RKO (cell line): ENCODE measurements around the gene AGL.
"Not testable (repeated sequence)": the region's sequence is repeated elsewhere in the genome, so short reads cannot be mapped to it uniquely, and the experiment has no call there.

Source experiments
- DNase-seq: peaks from one replicate; pipeline ENCODE4 v3.0.0-alpha.2; 2016; ENCODE audit warnings: low spot score

AGL gene

DNA sequence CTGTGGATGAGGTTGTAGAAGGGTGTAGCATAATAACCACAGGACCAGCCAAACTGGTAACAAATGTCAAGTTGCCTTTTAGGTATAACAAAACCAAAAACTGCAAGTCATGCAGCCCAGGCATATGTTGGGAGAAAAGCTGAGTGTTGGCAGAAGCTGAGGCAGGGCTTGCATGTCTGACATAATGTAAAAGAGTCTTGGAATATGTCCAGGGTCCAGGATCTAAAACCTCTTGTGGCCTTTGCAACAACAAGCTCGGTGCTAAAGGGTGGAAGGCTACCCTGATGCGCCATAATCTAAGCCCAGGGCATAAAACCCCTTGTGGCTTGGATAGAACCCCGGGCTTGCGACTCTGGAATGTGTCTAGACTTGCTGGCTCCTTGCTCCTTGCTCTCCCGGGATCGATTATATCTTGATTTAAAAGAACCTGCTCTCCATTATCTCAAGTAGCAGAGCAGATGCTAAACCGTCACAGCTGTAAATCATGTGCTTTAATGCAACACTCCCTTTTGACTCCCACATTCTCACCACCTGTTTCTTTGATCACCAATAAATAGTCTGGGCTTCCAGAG lies 93.1 kb downstream of the AGL start:
- no peak for DNase-seq

DNA sequence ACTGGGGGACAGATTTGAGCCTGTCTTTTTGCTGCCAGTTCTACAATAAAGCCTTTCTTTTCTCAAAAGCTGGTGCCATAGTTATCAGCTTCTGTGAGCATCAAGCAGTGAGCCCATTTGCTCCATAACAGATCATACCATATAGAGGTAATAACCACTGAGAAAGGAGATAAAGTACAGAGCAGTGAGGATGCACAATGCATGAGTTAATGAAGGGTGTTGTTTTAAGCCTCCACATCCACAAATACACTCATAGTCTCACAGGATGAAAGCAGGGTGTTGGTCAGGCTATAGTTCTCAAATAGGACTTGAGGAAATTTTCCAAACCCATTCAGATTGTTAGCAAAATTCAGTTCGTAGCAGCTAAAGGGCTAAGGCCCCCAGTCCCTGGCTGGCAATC lies 94.0 kb downstream of the AGL start:
- DNase-seq: no peak

DNA sequence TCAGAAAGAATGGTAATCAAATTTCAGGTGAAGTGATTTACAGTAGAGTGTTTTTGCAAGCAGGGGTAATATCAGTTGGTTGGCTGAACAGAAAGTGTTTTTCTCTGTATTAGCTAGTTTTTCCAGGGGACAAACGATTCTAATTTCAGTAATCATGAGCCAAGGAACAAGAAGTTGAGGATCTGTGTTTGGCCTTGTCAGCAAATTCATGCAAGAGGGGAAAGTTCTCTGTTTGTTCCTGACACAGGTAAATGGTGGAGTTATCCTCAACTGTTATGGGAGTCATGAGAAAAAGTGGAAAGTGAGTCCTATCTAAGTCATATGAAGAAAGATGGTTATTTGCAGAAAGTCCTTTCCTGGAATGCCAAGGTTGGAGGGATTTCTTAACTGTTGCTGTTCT lies 95.0 kb downstream of the AGL start:
- no peak for DNase-seq

DNA sequence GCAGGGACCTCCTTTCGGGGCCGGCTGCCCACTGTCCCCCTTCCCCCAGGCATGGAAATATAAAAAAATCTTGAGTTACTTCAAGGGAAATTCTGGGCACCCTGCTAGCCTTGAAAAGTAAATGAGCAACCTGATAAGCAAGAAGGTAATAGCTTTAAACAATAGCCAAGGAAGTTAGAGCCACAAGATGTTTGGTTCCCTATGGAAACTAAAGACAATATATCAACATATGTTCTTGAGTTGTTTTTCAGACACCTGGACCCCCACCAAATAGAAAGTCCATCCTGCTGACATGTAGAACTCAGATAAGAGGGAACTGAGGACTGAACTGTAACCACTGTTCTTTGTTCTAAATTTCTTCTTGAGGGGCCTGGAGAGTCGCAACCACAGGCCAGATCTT lies 100.3 kb downstream of the AGL start:
- DNase-seq: no peak

DNA sequence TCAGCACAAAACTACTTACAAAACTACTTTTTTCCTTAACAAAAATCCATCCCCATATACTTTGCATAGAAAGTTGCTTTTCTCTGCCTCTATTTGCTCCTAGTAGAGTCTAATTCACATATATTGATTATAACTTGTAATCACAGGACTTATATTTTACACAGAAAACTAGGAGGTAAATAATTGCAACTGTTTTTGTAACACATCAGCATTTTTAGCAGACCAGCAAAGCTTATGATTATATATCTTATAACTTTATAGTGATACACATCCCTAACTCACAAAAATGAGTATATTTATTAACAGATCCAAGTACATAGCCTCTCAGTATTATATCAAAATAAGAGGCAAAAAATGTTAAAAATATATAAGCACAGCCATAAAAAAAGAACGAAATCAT lies 102.4 kb downstream of the AGL start:
- no peak for DNase-seq

DNA sequence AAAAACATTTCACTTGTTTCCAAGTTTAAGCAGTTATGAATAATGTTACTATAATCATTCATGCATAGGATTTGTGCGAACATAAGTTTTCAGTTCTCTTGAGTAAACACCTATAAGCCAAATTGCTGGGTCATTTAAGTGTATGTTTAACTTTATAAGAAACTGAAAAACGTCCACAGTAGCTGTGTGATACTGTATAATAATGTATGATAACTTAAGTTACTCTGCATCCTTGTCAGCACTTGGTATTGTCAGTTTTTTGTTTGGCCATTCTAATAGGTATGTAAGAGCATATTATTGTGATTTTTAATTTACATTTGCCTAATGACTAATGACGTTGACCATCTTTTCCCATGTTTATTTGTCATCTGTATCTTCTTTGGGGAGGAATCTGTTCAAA lies 105.2 kb downstream of the AGL start:
- DNase-seq: no peak

DNA sequence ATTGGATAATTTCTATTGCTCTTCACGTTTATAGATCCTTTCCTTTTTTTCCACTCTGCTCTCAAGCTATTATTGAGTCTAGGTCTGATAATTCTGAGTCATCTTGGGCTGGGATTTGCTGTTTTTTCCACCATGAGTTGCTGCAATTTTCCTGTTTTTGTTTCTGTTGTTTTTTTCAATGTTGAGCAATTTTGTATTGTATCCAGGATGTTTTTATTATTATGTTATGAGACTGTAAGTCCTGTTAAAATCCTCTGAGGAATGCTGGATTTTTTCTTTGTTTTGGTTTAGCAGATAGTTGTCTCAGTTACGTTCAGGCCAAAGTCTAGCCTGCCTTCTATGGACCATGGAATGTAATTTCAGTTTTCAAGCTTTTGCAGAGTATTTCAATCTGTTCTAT lies 106.6 kb downstream of the AGL start:
- DNase-seq: no peak

DNA sequence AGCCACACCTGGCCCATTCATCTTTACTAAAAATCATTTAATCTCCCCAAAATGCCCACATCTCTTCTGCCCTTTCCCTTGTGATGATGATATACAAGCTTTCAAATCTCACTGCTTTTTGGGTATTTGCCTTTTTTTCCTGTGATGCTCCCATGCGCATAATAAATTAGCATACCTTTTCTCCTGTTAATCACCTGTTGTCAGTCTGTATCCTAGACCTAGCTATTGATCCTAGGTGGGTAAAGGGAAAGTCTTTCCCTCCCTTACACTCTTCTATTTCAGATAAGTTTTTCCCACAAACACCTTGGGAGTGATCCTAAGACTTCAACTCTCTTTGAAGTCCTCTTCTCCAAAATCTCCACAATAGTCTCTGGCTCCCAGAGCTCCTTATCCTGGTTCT lies 107.7 kb downstream of the AGL start:
- DNase-seq: no peak

DNA sequence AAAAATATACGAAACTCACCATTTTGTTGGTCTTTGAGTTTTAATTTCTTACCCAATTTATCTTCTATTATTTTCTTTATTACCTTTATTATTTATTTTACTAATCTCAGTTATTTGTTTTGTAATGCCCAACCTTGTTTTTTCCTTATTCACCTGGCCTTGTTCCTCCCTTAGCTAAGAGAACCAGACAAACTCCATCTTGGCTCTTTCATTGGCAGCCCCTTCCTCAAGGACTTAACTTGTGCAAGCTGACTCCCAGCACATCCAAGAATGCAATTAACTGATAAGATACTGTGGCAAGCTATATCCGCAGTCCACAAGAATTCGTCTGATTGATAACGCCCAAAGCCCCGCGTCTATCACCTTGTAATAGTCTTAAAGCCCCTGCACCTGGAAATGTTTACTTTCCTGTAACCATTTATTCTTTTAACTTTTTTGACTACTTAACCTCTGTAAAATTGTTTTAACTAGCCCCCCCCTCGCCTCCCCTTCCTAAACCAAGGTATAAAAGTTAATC lies 109.1 kb downstream of the AGL start:
- not testable (repeated sequence) for DNase-seq

DNA sequence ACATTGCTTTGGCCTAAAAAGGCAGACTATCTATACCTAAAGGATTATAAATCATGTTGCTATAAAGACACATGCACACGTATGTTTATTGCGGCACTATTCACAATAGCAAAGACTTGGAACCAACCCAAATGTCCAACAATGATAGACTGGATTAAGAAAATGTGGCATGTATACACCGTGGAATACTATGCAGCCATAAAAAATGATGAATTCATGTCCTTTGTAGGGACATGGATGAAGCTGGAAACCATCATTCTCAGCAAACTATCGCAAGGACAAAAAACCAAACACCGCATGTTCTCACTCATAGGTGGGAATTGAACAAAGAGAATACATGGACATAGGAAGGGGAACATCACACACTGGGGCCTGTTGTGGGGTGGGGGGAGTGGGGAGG lies 110.1 kb downstream of the AGL start:
- DNase-seq: not testable (repeated sequence)

DNA sequence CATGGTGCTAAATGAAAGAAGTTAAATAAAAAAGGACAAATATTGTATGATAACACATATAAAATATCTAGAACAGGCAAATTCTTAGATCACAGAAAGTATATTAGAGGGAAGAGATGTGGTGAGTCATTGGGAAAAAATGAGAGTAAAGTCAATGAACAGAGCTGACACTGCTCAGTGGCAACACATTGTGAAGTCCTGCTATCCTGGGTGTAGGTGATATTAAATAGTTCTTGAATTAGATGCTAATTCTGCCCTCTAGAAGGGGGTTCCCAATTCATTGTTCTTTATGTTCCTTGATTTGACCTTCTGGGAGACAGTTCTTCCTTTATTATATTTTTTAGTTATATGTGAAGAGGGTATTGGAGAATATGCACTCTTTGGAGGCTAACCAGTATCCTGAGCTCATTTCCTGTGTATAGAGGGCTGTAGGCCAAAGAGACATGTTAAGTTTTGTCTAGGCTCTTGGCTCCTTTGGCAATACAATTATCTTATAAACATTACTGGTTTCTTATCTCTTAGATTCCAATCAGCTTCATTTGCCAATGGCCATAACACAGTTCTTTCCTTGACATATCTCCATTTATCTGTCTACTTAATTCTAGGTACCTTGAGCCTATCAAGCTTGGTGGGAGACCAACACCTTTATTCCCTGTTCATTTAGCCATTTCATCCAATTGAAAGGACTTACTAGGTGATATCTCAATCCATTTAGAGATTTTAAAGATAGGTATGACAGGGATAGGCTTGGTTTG lies 113.1 kb downstream of the AGL start:
- DNase-seq: peak; percentile 50

DNA sequence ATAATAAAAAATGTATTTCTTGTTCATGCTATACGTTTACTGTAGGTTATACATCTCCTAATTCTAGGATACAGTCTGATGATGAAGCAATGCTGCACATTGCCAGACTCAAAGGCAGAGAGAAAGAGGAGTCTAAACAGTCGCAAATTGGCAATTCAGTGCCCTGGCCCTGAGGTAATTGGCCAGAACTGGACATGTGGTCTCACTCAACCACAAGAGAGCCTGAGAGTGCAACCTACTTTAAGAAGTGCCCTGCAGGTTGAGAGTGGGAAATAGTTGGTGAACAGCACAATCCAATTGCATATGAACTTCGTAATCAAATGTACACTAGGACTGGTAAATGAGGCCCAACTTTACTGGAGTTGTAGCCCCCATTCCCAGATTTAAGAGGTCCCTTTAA lies 114.6 kb downstream of the AGL start:
- no peak for DNase-seq

DNA sequence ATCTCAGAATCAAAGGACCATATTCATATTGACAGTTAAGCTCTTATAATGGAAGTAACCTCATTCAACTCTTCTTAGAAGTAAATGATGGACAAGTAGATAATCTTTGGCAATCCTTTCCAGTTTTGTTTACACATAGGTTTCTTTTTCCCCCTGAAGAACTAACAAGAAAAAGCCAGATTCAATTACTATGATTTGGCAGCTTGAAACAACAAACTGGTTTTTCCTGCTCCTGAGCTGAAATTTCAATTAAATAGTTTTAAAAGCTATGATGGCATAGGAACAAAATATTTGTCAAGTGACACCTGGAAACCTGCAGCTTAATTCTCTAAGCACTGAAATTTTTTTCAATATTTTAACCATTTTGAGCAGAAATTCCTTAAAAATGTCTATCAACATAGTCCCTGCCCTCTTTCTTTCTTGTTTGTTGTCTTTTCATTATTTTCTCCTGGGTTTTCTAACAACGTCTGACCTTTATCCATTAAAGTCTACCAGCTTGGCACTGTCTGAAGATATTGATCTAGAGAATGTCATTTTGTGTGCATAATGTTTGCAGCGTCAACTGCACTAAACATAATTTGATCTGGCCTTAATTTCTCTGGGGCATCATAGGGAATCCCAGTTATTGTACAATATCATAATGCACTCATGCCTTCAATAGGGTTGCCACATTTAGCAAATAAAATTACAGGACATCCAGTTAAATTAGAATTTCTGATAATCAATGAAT lies 115.7 kb downstream of the AGL start:
- no peak for DNase-seq

DNA sequence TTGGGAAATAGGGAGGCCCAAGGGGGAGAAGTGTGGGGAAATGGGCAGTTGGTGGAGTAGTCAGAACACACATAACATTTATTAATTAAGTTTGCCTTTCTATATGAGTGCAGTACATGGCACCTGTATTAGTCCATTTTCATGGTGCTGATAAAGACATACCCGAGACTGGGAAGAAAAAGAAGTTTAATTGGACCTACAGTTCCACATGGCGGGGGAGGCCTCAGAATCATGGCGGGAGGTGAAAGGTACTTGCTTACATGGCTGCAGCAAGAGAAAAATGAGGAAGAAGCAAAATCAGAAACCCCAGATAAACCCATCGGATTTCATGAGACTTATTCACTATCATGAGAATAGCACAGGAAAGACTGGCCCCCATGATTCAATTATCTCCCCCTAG lies 118.1 kb downstream of the AGL start:
- DNase-seq: no peak

DNA sequence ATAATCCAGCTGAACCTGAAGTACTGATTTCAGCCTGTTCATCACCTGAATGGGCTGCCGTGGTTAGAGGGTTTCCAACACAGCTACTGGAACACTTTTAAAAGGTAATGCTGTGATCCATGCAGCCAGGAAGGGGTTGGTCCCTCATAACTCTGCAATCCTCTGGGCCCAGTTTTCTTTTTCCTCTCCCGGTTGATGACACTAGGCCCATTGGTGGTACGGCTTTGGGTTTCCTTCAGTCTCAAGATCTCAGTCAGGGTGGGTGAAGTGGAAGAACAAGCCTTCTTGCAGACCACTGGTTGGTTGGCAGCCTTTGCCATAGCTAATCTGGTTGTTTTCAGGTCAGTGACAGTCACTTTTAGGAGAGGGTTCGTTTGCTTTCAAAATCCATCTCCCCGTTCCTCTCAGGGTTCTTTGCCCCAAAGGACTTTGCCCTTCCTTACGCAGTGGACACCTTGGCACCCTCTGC lies 119.1 kb downstream of the AGL start:
- no peak for DNase-seq

DNA sequence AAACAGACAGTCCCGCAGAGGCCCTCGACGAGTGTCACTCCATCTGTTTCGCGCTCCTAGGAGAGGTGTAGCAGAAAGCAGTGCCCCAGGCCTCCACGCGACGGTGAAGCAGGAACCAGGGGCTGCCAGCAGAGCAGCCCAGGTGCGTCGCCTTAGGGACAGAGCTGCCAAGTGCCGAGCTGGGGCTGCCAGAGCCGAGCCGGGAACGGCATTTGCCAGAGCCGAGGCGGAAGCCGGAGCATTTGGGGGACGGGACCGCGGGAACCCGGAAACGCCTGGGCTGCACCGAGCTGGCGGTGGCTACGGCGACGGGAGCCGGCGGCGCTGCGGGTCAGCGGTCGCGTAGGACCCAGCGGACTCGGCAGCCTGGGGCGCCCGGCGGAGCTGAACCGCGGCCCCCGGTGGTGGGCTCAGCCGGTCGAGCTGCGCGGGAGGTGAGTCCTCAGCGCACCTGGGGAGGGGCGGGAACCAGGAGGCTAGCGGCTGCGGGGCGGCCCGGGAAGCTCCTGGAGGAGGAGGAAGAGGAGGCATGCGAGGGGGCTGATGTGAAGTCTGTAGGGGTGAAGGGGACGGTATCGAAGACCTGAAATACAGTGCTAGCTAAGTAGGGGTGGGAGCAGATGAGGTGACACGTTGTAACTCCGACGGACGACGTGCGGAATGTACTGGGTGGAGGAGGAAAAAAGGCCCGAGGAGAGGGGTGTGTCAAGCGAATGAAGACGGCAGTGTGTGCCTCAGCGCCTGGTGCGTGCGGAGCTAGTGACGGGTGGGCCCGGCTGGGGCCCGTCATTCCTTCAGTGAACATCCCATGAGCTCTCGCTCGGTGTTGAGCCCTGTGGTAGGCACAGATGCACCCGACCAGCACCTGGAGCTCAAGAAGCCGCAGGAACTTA lies 119.8 kb downstream of the AGL start, which contains the start of gene SLC35A3:
SLC35A3 (plus strand) TSS at position 268 of the 893 bp plus-strand sequence. CDS start 23,559 bp downstream, outside the sequence.
- DNase-seq: peak; percentile 85

DNA sequence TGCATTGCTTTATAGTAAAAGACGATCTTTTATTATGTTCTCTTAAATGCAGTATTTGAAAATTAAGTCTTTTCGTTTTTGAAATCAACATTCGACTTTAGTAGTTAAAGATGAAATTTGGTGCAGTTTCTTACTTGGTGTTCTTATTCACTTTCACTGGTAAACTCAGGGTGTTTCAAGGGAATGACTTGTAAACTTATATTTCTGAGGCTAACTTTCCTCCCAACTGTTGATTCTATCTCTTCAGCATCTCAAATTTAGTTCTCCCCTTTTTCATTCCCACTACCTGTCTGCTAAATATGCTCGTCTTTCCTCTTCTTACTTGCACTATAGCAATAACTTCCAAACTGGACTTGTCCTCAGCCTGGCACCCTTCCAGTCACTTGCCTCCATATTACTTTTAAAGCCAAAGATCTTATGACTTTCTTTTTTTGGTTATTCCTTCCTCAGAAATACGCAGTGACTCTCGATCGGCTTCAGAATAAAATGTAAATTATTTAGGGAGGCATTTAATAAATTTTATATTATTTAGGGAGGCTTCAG lies 120.6 kb downstream of the AGL start:
- DNase-seq: peak; percentile 60

DNA sequence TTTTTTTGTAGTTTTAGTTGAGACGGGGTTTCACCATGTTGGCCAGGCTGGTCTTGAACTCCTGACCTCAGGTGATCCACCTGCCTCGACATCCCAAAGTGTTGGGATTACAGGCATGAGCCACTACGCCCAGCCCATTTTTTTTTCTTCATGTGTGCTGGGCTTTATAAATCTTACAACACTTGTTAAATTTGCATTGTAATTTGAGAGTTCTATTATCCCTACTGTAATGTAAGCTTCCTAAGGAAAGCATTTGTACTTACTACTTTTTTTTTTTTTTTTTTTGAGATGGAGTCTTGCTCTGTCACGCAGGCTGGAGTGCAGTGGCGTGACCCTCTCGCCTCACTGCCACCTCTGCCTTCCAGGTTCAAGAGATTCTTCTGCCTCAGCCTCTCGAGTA lies 121.9 kb downstream of the AGL start:
- not testable (repeated sequence) for DNase-seq
